ENCODE measurements around the gene MFSD12.

MFSD12 gene

GRCh38 chr19:3526507-3527237, 30.7 kb downstream of the MFSD12 start:
- no peak for DNase-seq (ENCODE audit: low read depth)
- no peak overlapping the region for H3K4me3 ChIP-seq (ENCODE audit: low read length)
- TF ChIP-seq CTCF (conservative IDR thresholded peaks at IDR 0.05; ENCODE audit: low read length), result 0 out of 2 replicates have a peak, but pooled peaks have one; percentile 5

GRCh38 chr19:3524904-3525451, 32.4 kb downstream of the MFSD12 start:
- no peak for TF ChIP-seq CTCF (conservative IDR thresholded peaks at IDR 0.05; ENCODE audit: low read length)
- DNase-seq (ENCODE audit: low read depth), result no peak
- no peak overlapping the region for H3K4me3 ChIP-seq (ENCODE audit: low read length)

- TF ChIP-seq CTCF (conservative IDR thresholded peaks at IDR 0.05; ENCODE audit: low read length), result no peak
- H3K4me3 ChIP-seq (ENCODE audit: low read length), result no peak overlapping the region
- no peak for DNase-seq (ENCODE audit: low read depth)
Observed at GRCh38 chr19:3524078-3524842, 33.1 kb downstream of the MFSD12 start.

GRCh38 chr19:3523361-3524077, 33.9 kb downstream of the MFSD12 start:
- no peak for DNase-seq (ENCODE audit: low read depth)
- TF ChIP-seq CTCF (conservative IDR thresholded peaks at IDR 0.05; ENCODE audit: low read length), result no peak

GRCh38 chr19:3522421-3523360, 34.7 kb downstream of the MFSD12 start:
- DNase-seq (ENCODE audit: low read depth), result no peak
- no peak overlapping the region for H3K4me3 ChIP-seq (ENCODE audit: low read length)
- no peak for TF ChIP-seq CTCF (conservative IDR thresholded peaks at IDR 0.05; ENCODE audit: low read length)

More at GRCh38 chr19:3523361-3524077, 33.9 kb downstream of the MFSD12 start:
- H3K4me3 ChIP-seq (ENCODE audit: low read length), result no peak overlapping the region

- TF ChIP-seq CTCF (conservative IDR thresholded peaks at IDR 0.05; ENCODE audit: low read length), result no peak
- no peak overlapping the region for H3K4me3 ChIP-seq (ENCODE audit: low read length)
- DNase-seq (ENCODE audit: low read depth), result no peak
Observed at GRCh38 chr19:3521104-3521445, 36.3 kb downstream of the MFSD12 start.

Data from AG10803 (cell line).